ENCODE measurements around the gene TXNDC11.

Gene TXNDC11

GRCh38 chr16:11687601-11688519 lies 54.8 kb downstream of the TXNDC11 start:
- no peak for DNase-seq

- no peak for DNase-seq
These were observed 55.8 kb downstream of the TXNDC11 start for GRCh38 chr16:11686713-11687380.

- no peak for DNase-seq
These were observed 56.6 kb downstream of the TXNDC11 start for GRCh38 chr16:11685844-11686618.

- no peak for DNase-seq
These were observed 58.2 kb downstream of the TXNDC11 start for GRCh38 chr16:11684231-11685025.

- DNase-seq = no peak
These were observed 59.5 kb downstream of the TXNDC11 start for GRCh38 chr16:11683145-11683544.

GRCh38 chr16:11682655-11683096 lies 60.0 kb downstream of the TXNDC11 start:
- peak; percentile 76 to 97 (median 91) for DNase-seq

GRCh38 chr16:11681976-11682654 lies 60.5 kb downstream of the TXNDC11 start:
- no peak for DNase-seq

GRCh38 chr16:11681556-11681955 lies 61.1 kb downstream of the TXNDC11 start:
- DNase-seq = no peak

- peak in 1 of 3 donors; percentile 31 for DNase-seq
These were observed 62.4 kb downstream of the TXNDC11 start for GRCh38 chr16:11679941-11680911.

- no peak for DNase-seq
These were observed 63.4 kb downstream of the TXNDC11 start for GRCh38 chr16:11679250-11679649.

- peak; percentile 48 to 63 (median 49) for DNase-seq
These were observed 64.4 kb downstream of the TXNDC11 start for GRCh38 chr16:11677959-11678881.

- DNase-seq = peak in 1 of 3 donors; percentile 52
These were observed 65.2 kb downstream of the TXNDC11 start for GRCh38 chr16:11677451-11677951.

GRCh38 chr16:11676799-11677198 lies 65.9 kb downstream of the TXNDC11 start:
- no peak for DNase-seq

- no peak for DNase-seq
These were observed 66.8 kb downstream of the TXNDC11 start for GRCh38 chr16:11675561-11676511.

- peak; percentile 35 to 52 (median 42) for DNase-seq
These were observed 67.7 kb downstream of the TXNDC11 start for GRCh38 chr16:11674818-11675560.

GRCh38 chr16:11674001-11674817 lies 68.4 kb downstream of the TXNDC11 start:
- DNase-seq = peak in 1 of 3 donors; percentile 40

Data from suppressor macrophage treated with lipopolysaccharide for 1 hour (primary cell).